NB4 (cell line): Measurements from ENCODE around the gene CNOT6.

Experiments used
- MYC ChIP-seq: IDR thresholded peaks from 2 replicates; pipeline ENCODE4 v1.6.1; 2011; ENCODE audit warnings: low read depth, low read length
- POLR2A ChIP-seq: IDR thresholded peaks from 2 replicates; pipeline ENCODE4 v1.6.1; 2011; ENCODE audit warnings: mild to moderate bottlenecking; ENCODE audit not compliant: insufficient read length; ENCODE audit errors: extremely low read depth
- TF ChIP-seq, protein P1 (sequence below): IDR thresholded peaks from one replicate; pipeline ENCODE4 v1.5.1; 2012; ENCODE audit warnings: low read depth, low read length
- TF ChIP-seq, protein P2 (sequence below): IDR thresholded peaks from 2 replicates; pipeline ENCODE4 v1.6.1; 2011; ENCODE audit warnings: low read depth, low read length

DNA sequence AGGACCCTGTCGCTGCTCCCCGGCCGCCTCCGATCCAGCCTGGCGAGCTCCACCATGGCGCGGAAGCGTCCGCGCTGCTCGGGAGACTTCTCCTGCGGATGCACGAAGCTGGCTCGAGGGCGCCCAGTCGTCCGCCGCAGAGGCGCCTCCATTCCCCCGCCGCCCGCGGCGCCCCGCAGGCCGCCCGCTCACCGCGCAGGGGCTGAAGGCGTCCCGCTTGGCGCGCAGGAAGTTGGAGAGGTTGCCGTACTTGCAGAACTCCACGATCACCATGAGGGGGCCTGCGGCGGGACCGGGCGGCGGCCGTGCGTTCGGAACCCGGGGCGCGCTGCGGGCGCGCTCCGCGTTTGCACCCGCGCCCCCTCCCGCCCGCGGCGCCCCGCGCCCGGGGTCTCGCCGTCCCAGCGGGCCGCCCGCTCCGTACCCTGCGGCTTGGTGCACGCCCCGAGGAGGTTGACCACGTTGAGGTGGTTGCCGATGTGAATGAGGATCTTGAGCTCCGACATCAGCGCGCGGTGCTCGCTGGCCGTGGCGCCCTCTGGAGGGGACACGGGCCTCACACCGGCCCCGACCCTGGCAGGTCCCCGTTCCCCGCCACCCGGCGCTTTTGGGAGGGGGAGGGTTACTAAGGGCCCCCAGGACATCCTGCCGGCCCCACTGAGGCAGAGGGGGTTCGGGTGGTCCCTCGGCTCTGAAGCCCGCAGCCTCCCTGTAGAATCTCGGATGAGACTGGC lies 124.8 kb downstream of the CNOT6 start:
- TF ChIP-seq, protein P1, sequence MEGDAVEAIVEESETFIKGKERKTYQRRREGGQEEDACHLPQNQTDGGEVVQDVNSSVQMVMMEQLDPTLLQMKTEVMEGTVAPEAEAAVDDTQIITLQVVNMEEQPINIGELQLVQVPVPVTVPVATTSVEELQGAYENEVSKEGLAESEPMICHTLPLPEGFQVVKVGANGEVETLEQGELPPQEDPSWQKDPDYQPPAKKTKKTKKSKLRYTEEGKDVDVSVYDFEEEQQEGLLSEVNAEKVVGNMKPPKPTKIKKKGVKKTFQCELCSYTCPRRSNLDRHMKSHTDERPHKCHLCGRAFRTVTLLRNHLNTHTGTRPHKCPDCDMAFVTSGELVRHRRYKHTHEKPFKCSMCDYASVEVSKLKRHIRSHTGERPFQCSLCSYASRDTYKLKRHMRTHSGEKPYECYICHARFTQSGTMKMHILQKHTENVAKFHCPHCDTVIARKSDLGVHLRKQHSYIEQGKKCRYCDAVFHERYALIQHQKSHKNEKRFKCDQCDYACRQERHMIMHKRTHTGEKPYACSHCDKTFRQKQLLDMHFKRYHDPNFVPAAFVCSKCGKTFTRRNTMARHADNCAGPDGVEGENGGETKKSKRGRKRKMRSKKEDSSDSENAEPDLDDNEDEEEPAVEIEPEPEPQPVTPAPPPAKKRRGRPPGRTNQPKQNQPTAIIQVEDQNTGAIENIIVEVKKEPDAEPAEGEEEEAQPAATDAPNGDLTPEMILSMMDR = no peak
- TF ChIP-seq, protein P2, sequence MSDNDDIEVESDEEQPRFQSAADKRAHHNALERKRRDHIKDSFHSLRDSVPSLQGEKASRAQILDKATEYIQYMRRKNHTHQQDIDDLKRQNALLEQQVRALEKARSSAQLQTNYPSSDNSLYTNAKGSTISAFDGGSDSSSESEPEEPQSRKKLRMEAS = no peak
- TF ChIP-seq POLR2A = no peak
- TF ChIP-seq MYC = no peak
